H1 (cell line): ENCODE measurements around the gene EXOC2. TPM values are rescaled to one million over a fixed set of nuclear protein-coding genes. Genes with fewer than 3 reads are reported as not detected.

ENCODE experiments used
- CTCF ChIA-PET: fragments of 300-600 bp; sonication (Branson Sonifier 250); formaldehyde crosslinking; loops from one replicate; lab custom pipeline; 2021; ENCODE audit not compliant: partially characterized antibody; lab: Charles Lee
- POLR2A ChIA-PET: fragments of 300-600 bp; sonication (Branson Sonifier 250); formaldehyde crosslinking; loops from one replicate; lab custom pipeline; 2021; ENCODE audit warnings: inconsistent platforms; ENCODE audit not compliant: partially characterized antibody; lab: Charles Lee
- DNase-seq, 2 experiments: peaks; one replicate each; pipeline versions ENCODE4 v3.0.0 to v3.0.0-alpha.2; 2010 to 2022; ENCODE audit warnings: low spot score in 2 of 2, low read depth in 1 of 2, mixed read lengths in 1 of 2
- FAIRE-seq: peaks from 2 replicates; lab custom pipeline; 2011; peaks lifted over from hg19 to GRCh38; lab: Jason Lieb, UNC
- H2AFZ ChIP-seq: 2 replicates; pipeline ENCODE4 v1.8.1; 2012; ENCODE audit warnings: low read length, inconsistent platforms
- H2AK5ac ChIP-seq: 2 replicates; pipeline ENCODE4 v1.6.1; 2013; ENCODE audit warnings: low read depth, low read length
- H2BK120ac ChIP-seq: replicated peaks from 2 replicates; pipeline ENCODE3; 2013; ENCODE audit warnings: low read depth, low read length, inconsistent platforms
- H2BK12ac ChIP-seq: 2 replicates; pipeline ENCODE4 v1.6.1; 2013; ENCODE audit warnings: low read depth, low read length
- H2BK15ac ChIP-seq: 2 replicates; pipeline ENCODE4 v1.6.1; 2013; ENCODE audit warnings: low read length
- H2BK20ac ChIP-seq: 2 replicates; pipeline ENCODE4 v1.6.1; 2013; ENCODE audit warnings: low read length
- H2BK5ac ChIP-seq: 2 replicates; pipeline ENCODE4 v1.6.1; 2013; ENCODE audit warnings: low read depth, low read length
- H3K14ac ChIP-seq: 2 replicates; pipeline ENCODE4 v1.6.1; 2013; ENCODE audit warnings: inconsistent platforms; ENCODE audit not compliant: insufficient read length
- H3K18ac ChIP-seq: 2 replicates; pipeline ENCODE4 v1.6.1; 2013; ENCODE audit warnings: low read length; ENCODE audit errors: extremely low read depth
- H3K23ac ChIP-seq: 2 replicates; pipeline ENCODE4 v1.6.1; 2013; ENCODE audit warnings: inconsistent platforms; ENCODE audit not compliant: insufficient read length
- H3K23me2 ChIP-seq: 2 replicates; pipeline ENCODE4 v1.6.1; 2013; ENCODE audit warnings: low read depth, low read length
- H3K27ac ChIP-seq: 2 replicates; pipeline ENCODE4 v1.6.1; 2011; ENCODE audit warnings: low read depth, low read length, inconsistent platforms
- H3K27me3 ChIP-seq, 4 experiments: replicated peaks in 1 of 4; 1 replicate in 1 of 4; 2 replicates in 3 of 4; pipeline versions ENCODE4 v1.6.1 to v1.8.1; 2011 to 2013; ENCODE audit warnings: low read length in 3 of 4, mild to moderate bottlenecking in 3 of 4, inconsistent platforms in 2 of 4, mixed read lengths in 2 of 4, moderate library complexity in 1 of 4; ENCODE audit not compliant: control insufficient read depth in 3 of 4, insufficient read depth in 3 of 4; ENCODE audit errors: extremely low read depth in 1 of 4
- H3K36me3 ChIP-seq, 4 experiments: 2 replicates each; pipeline versions ENCODE4 v1.6.1 to v1.8.1; 2011 to 2013; ENCODE audit warnings: mild to moderate bottlenecking in 4 of 4, low read length in 3 of 4, moderate library complexity in 2 of 4, control low read depth in 1 of 4, inconsistent platforms in 1 of 4; ENCODE audit not compliant: insufficient read depth in 4 of 4, control insufficient read depth in 2 of 4
- H3K4ac ChIP-seq: replicated peaks from 2 replicates; pipeline ENCODE3; 2013; ENCODE audit warnings: low read length, low read depth, mixed read lengths, inconsistent platforms; ENCODE audit not compliant: insufficient read length
- H3K4me1 ChIP-seq, 4 experiments: replicated peaks in 1 of 4; 1 replicate in 1 of 4; 2 replicates in 3 of 4; pipeline versions ENCODE4 v1.6.1 to v1.8.1; 2011 to 2013; ENCODE audit warnings: low read length in 3 of 4, inconsistent platforms in 2 of 4, mixed read lengths in 1 of 4; ENCODE audit not compliant: insufficient read depth in 4 of 4, control insufficient read depth in 3 of 4
- H3K4me2 ChIP-seq, 2 experiments: 2 replicates each; pipeline versions ENCODE4 v1.6.1 to v1.8.1; 2011 to 2013; ENCODE audit warnings: low read depth in 2 of 2, low read length in 2 of 2, control low read depth in 1 of 2, inconsistent platforms in 1 of 2, mild to moderate bottlenecking in 1 of 2; ENCODE audit not compliant: insufficient read depth in 1 of 2
- H3K4me3 ChIP-seq, 4 experiments: fragments of 200-600, 300-600 bp in 1 of 4; sonication (generic), shearing (Covaris generic), sonication (Bioruptor Twin) in 1 of 4; 2 replicates each; pipeline versions ENCODE4 v1.5.1 to v1.8.1; 2011 to 2016; ENCODE audit warnings: low read length in 4 of 4, low read depth in 3 of 4, control low read depth in 2 of 4, inconsistent platforms in 2 of 4, mild to moderate bottlenecking in 2 of 4, mixed read lengths in 1 of 4, moderate library complexity in 1 of 4; ENCODE audit not compliant: insufficient read depth in 2 of 4; ENCODE audit errors: extremely low read depth in 1 of 4
- H3K56ac ChIP-seq: replicated peaks from 2 replicates; pipeline ENCODE3; 2013; ENCODE audit warnings: low read depth, mild to moderate bottlenecking, mixed read lengths, low read length, inconsistent platforms; ENCODE audit not compliant: insufficient read length
- H3K79me1 ChIP-seq: 2 replicates; pipeline ENCODE4 v1.6.1; 2013; ENCODE audit warnings: low read depth, low read length, control low read depth
- H3K79me2 ChIP-seq, 2 experiments: 2 replicates each; pipeline versions ENCODE4 v1.6.1 to v1.8.1; 2012 to 2013; ENCODE audit warnings: low read length in 2 of 2, mild to moderate bottlenecking in 2 of 2, inconsistent platforms in 1 of 2; ENCODE audit not compliant: insufficient read depth in 2 of 2, control insufficient read depth in 1 of 2
- H3K9ac ChIP-seq, 4 experiments: replicated peaks in 1 of 4; 1 replicate in 1 of 4; 2 replicates in 3 of 4; pipeline versions ENCODE4 v1.6.1 to v1.8.1; 2011 to 2013; ENCODE audit warnings: low read depth in 3 of 4, low read length in 3 of 4, control low read depth in 2 of 4, mild to moderate bottlenecking in 2 of 4, moderate library complexity in 2 of 4, inconsistent platforms in 1 of 4; ENCODE audit errors: extremely low read depth in 1 of 4
- H3K9me3 ChIP-seq, 2 experiments: 2 replicates each; pipeline versions ENCODE4 v1.6.1 to v1.8.1; 2012 to 2013; ENCODE audit warnings: mild to moderate bottlenecking in 2 of 2, moderate library complexity in 2 of 2, control low read depth in 1 of 2, inconsistent platforms in 1 of 2, low read depth in 1 of 2, low read length in 1 of 2, mixed read lengths in 1 of 2; ENCODE audit not compliant: insufficient read depth in 2 of 2
- H4K20me1 ChIP-seq, 2 experiments: replicated peaks in 1 of 2; 2 replicates each; pipeline versions ENCODE3 to v1.8.1; 2011 to 2013; ENCODE audit warnings: inconsistent platforms in 2 of 2, low read length in 2 of 2, mild to moderate bottlenecking in 1 of 2; ENCODE audit not compliant: insufficient read depth in 2 of 2, control insufficient read depth in 1 of 2
- H4K5ac ChIP-seq: 2 replicates; pipeline ENCODE4 v1.6.1; 2013; ENCODE audit warnings: low read length, low read depth, mixed read lengths, inconsistent platforms; ENCODE audit not compliant: insufficient read length
- H4K8ac ChIP-seq: 2 replicates; pipeline ENCODE4 v1.8.0; 2013; ENCODE audit warnings: mild to moderate bottlenecking, moderate library complexity, low read length, inconsistent platforms; ENCODE audit not compliant: insufficient read depth; ENCODE audit errors: extremely low read depth
- H4K91ac ChIP-seq: replicated peaks from 2 replicates; pipeline ENCODE3; 2013; ENCODE audit warnings: low read length, mixed read lengths, inconsistent platforms; ENCODE audit not compliant: insufficient read length
- ASH2L ChIP-seq: fragments of 200-600, 300-600 bp; sonication (generic); IDR thresholded peaks from one replicate; pipeline ENCODE4 v1.7.1; 2017; ENCODE audit warnings: low read length
- BCL11A ChIP-seq, 2 experiments: IDR thresholded peaks; one replicate each; pipeline ENCODE4 v1.6.1; 2011; ENCODE audit warnings: low read depth in 2 of 2, low read length in 2 of 2, mild to moderate bottlenecking in 2 of 2
- CHD2 ChIP-seq: IDR thresholded peaks from 2 replicates; pipeline ENCODE4 v1.6.1; 2012; ENCODE audit warnings: low read length, improper control_type of control experiment
- E2F6 ChIP-seq: IDR thresholded peaks from 2 replicates; pipeline ENCODE4 v1.6.1; 2012; ENCODE audit warnings: inconsistent platforms
- RFX5 ChIP-seq: IDR thresholded peaks from 2 replicates; pipeline ENCODE4 v1.6.1; 2011; ENCODE audit warnings: low read depth, low read length, improper control_type of control experiment, borderline replicate concordance
- SAP30 ChIP-seq: fragments of 300-600 bp; sonication (generic); IDR thresholded peaks from 2 replicates; pipeline ENCODE4 v1.7.1; 2012; ENCODE audit warnings: low read length, moderate library complexity, mild to moderate bottlenecking, inconsistent platforms; ENCODE audit not compliant: insufficient read depth, insufficient replicate concordance
- SIRT6 ChIP-seq: IDR thresholded peaks from one replicate; pipeline ENCODE4 v1.7.1; 2012; ENCODE audit warnings: low read length, inconsistent platforms
- WGBS, 2 experiments: shearing (Covaris generic) in 1 of 2; methylation state at CpG; one replicate each; pipeline versions ENCODE4 v1.1.6 to v1.1.7; 2013 to 2015; ENCODE audit warnings: low lambda C conversion rate in 2 of 2, mixed read lengths in 2 of 2, inconsistent platforms in 1 of 2, low coverage in 1 of 2, missing lambda C conversion rate in 1 of 2; ENCODE audit not compliant: insufficient replicate concordance in 2 of 2, insufficient coverage in 1 of 2, insufficient read length in 1 of 2; ENCODE audit errors: extremely low coverage in 1 of 2, missing lambda C conversion rate in 1 of 2; 5-methylcytosine and 5-hydroxymethylcytosine counted together
- polyA plus RNA-seq, 7 experiments: library from polyadenylated mRNA; depleted of rRNA in 3 of 7; stranded (reverse) in 5 of 7; unstranded in 2 of 7; fragments of >200 nt in 5 of 7; fragments of 200-250 nt in 2 of 7; gene quantifications; 1 replicate in 5 of 7; 2 replicates in 1 of 7; 4 replicates in 1 of 7; pipeline versions ENCODE4 v1.2.1 to v1.2.3, GENCODE V29; 2011 to 2013; ENCODE audit warnings: missing spikeins in 2 of 7, mixed read lengths in 2 of 7
- total RNA-seq: library from RNA; stranded (reverse); fragmentation: NEBNext Ultra II Directional; extraction: Animal tissue kit (Norgen Biotek cat#: 25700); gene quantifications from 2 replicates; pipeline ENCODE4 v1.2.1, GENCODE V29; 2021

The EXOC2 gene
- total and polyA plus RNA-seq, 2 of the 8 experiments (the other 6 are each of a cell fraction or from before 2014, with no cell fraction given): 25.5 to 44.4 TPM

- Histone ChIP-seq H3K4ac (no peak overlapping the region), H2BK15ac (no peak overlapping the region), H2BK5ac (no peak overlapping the region), H4K8ac (no peak overlapping the region), H3K27me3 (no peaks in the 10 kb centered on the region), H2BK12ac (no peak overlapping the region), H4K20me1 (peaks cover 0 to 8% of the 10 kb centered on the region in 2 experiments), H3K9me3 (no peaks in the 10 kb centered on the region), H4K91ac (no peak overlapping the region), H3K14ac (no peak overlapping the region), H3K4me3 (no peak overlapping the region), H3K9ac (no peak overlapping the region), H2AFZ (no peak overlapping the region), H4K5ac (no peak overlapping the region), H3K4me2 (no peak overlapping the region), H2BK20ac (no peak overlapping the region), H3K18ac (no peak overlapping the region), H3K56ac (no peak overlapping the region), H2AK5ac (no peak overlapping the region), H3K23ac (no peak overlapping the region), H3K36me3 (peaks cover 0 to 7% (median 6%) of the 10 kb centered on the region in 4 experiments; a peak in 6 of 8 replicates), H3K79me1 (0 out of 2 replicates have a peak, but pooled peaks cover 4% of the 10 kb centered on the region), H3K79me2 (no peaks in the 10 kb centered on the region), H3K4me1 (no peaks in the 10 kb centered on the region), H3K27ac (no peak overlapping the region), H3K23me2 (no peaks in the 10 kb centered on the region), H2BK120ac (no peak overlapping the region)
- ChIA-PET CTCF (interaction anchor here (0.6 kb wide), 1 partner anchor 10 kb away, joined by 3 read pairs; no protein-coding TSS in a partner anchor), POLR2A (no interaction called here)
- whole genome bisulfite sequencing, 2 experiments: 87% methylated on average over 6 of the region's 6 CpGs; no CpG with 5 or more reads in 1 of the 2 experiments
- no peak for FAIRE-seq
- TF ChIP-seq SIRT6: no peak
- no peak for TF ChIP-seq CHD2
- TF ChIP-seq SAP30: no peak
- no peak for TF ChIP-seq RFX5
- TF ChIP-seq E2F6: no peak
- TF ChIP-seq BCL11A (IDR thresholded peaks at IDR 0.05; ENCODE audit: low read depth in 2 of 2, low read length in 2 of 2): no peak
- no peak for TF ChIP-seq ASH2L
- DNase-seq: no peak
Measured at GRCh38 chr6:603265-603664, 89.7 kb downstream of the EXOC2 start.
